ENCODE results near the gene ABCA13. TPM values are rescaled to one million over a fixed set of nuclear protein-coding genes. Genes with fewer than 3 reads are reported as not detected.

ABCA13 gene
- total and polyA plus RNA-seq, 4 donors = 1.2 to 23.2 (median 3.5) TPM

DNA sequence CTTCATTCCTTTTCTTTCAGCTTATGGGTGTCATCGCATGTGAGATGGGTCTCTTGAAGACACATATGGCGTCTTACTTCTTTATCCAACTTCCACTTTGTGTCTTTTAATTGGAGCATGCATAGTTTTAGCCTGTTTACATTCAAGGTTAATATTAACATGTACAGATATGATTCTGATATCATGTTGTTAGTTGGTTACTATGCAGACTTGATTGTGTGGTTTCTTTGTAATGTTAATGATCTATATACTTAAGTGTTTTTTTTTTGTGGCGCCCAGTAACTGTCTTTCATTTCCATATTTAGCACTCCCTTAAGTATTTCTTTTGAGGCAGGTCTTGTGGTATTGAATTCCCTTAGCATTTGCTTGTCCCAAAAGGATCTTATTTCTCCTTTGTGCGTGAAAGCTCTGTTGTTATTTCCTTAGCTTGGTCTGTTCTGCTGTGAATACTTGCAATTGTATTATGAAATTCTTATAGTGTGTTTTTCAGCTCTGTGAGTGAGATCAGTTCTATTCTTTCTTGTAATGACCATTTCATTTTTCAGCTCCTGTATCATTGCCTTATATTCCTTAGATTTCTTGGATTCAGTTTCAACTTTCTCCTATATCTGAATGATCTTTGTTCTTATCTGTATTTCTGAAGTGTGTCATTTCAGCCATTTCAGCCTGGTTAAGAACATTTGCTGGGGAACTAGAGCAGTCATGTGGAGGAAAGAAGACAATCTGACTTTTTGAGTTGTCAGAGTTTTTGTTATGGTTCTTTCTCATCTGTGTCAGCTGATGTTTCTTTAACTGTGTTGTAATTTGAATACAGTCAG, 88.4 kb downstream of the ABCA13 start:
- ATAC-seq (ENCODE audit: insufficient read depth, low FRiP score) (no peak), DNase-seq (no peak)
- H3K4me3 ChIP-seq = no peak overlapping the region
- peaks cover 0 to 4% (median 2%) of the 10 kb centered on the region in 4 donors for H3K9me3 ChIP-seq (ENCODE audit: control insufficient read depth in 4 of 4, insufficient read depth in 3 of 4, low read length in 3 of 4)
- no peaks in the 10 kb centered on the region for H3K4me1 ChIP-seq (ENCODE audit: control insufficient read depth in 5 of 5, insufficient read depth in 5 of 5, low read length in 5 of 5)
- TF ChIP-seq CTCF (IDR thresholded peaks at IDR 0.05; ENCODE audit: control extremely low read depth, extremely low read depth) = no peak
- no peaks in the 10 kb centered on the region for H3K27me3 ChIP-seq (ENCODE audit: control insufficient read depth in 3 of 3, insufficient read depth in 3 of 3, low read length in 2 of 3)
- no peak overlapping the region for H3K27ac ChIP-seq (ENCODE audit: low read depth in 1 of 2, low read length in 1 of 2)
- H3K36me3 ChIP-seq (ENCODE audit: control insufficient read depth in 4 of 4, insufficient read depth in 4 of 4, low read length in 4 of 4) = no peaks in the 10 kb centered on the region
- 80 to 81% methylated on average over 4 of the region's 4 CpGs for WGBS, 2 donors
- H3K9ac ChIP-seq (ENCODE audit: insufficient read depth in 1 of 2, low read length in 2 of 2) = no peak overlapping the region

DNA sequence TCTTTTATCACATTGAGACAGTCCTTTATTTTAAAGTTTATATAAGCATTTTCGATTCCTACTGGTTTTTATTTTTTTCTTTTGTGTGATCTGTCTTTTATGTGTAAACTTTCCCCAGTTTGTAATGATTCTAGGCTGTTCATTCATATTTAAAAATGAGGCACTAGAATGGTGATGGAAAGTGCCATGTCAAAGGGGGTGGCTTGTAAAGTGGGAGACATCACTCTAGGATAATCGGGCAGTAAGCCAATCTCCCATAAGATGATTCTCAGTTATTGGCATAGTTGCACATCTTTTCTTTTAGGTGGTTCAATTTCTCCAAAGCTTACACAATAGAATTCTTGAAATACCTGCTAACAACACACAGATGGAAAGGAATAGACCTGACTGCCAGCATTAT, 90.4 kb downstream of the ABCA13 start:
- no peak overlapping the region for H3K9ac ChIP-seq (ENCODE audit: insufficient read depth in 1 of 2, low read length in 2 of 2)
- H3K4me1 ChIP-seq (ENCODE audit: control insufficient read depth in 5 of 5, insufficient read depth in 5 of 5, low read length in 5 of 5) = no peaks in the 10 kb centered on the region
- 84 to 96% methylated on average over 2 of the region's 2 CpGs for WGBS, 2 donors
- H3K9me3 ChIP-seq (ENCODE audit: control insufficient read depth in 4 of 4, insufficient read depth in 3 of 4, low read length in 3 of 4) = peaks cover 0 to 4% (median 0%) of the 10 kb centered on the region in 4 donors
- H3K27me3 ChIP-seq (ENCODE audit: control insufficient read depth in 3 of 3, insufficient read depth in 3 of 3, low read length in 2 of 3) = no peaks in the 10 kb centered on the region
- no peaks in the 10 kb centered on the region for H3K36me3 ChIP-seq (ENCODE audit: control insufficient read depth in 4 of 4, insufficient read depth in 4 of 4, low read length in 4 of 4)
- ATAC-seq (ENCODE audit: insufficient read depth, low FRiP score) (no peak), DNase-seq (no peak)
- H3K27ac ChIP-seq (ENCODE audit: low read depth in 1 of 2, low read length in 1 of 2) = no peak overlapping the region
- no peak for TF ChIP-seq CTCF (IDR thresholded peaks at IDR 0.05; ENCODE audit: control extremely low read depth, extremely low read depth)
- no peak overlapping the region for H3K4me3 ChIP-seq

- no peaks in the 10 kb centered on the region for H3K36me3 ChIP-seq (ENCODE audit: control insufficient read depth in 4 of 4, insufficient read depth in 4 of 4, low read length in 4 of 4)
- TF ChIP-seq CTCF (IDR thresholded peaks at IDR 0.05; ENCODE audit: control extremely low read depth, extremely low read depth) = no peak
- WGBS, 2 donors = 75 to 97% methylated on average over 1 of the region's 1 CpG
- H3K4me3 ChIP-seq = no peak overlapping the region
- no peak for ATAC-seq (ENCODE audit: insufficient read depth, low FRiP score)
- H3K27me3 ChIP-seq (ENCODE audit: control insufficient read depth in 3 of 3, insufficient read depth in 3 of 3, low read length in 2 of 3) = no peaks in the 10 kb centered on the region
- no peak overlapping the region for H3K27ac ChIP-seq (ENCODE audit: low read depth in 1 of 2, low read length in 1 of 2)
- no peak overlapping the region for H3K9ac ChIP-seq (ENCODE audit: insufficient read depth in 1 of 2, low read length in 2 of 2)
- DNase-seq = no peak
- H3K9me3 ChIP-seq (ENCODE audit: control insufficient read depth in 4 of 4, insufficient read depth in 3 of 4, low read length in 3 of 4) = no peaks in the 10 kb centered on the region
- H3K4me1 ChIP-seq (ENCODE audit: control insufficient read depth in 5 of 5, insufficient read depth in 5 of 5, low read length in 5 of 5) = no peaks in the 10 kb centered on the region
Observed at GRCh38 chr7:48262606-48263310, 91.5 kb downstream of the ABCA13 start.

All from lung (tissue), 12 donors.